ENCODE data around the gene C20orf141.

C20orf141 gene

GRCh38 chr20:2849529-2849928 is 34.7 kb downstream of the C20orf141 start:
- DNase-seq (ENCODE audit: low spot score) = no peak

GRCh38 chr20:2851086-2851485 is 36.3 kb downstream of the C20orf141 start:
- DNase-seq (ENCODE audit: low spot score) = no peak

DNA sequence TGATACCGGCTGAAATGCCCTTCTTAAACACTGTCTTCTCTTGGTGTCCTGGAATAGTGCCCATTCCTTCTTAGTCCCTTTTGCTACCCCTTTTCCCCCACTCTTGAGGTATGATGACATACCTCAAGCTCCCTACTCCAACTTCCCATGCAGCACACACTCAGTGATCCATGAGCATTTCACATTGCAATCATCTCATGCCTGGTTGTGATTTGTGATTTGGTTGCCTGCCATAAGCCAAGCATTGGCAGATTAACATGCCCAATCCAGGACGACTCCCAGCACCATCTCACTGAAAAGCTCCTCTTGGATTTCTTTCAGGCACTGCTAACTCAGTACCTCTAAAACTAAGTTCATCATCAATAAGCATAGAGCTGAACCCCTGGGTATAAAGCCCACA is 43.8 kb downstream of the C20orf141 start:
- DNase-seq (ENCODE audit: low spot score) = no peak

DNA sequence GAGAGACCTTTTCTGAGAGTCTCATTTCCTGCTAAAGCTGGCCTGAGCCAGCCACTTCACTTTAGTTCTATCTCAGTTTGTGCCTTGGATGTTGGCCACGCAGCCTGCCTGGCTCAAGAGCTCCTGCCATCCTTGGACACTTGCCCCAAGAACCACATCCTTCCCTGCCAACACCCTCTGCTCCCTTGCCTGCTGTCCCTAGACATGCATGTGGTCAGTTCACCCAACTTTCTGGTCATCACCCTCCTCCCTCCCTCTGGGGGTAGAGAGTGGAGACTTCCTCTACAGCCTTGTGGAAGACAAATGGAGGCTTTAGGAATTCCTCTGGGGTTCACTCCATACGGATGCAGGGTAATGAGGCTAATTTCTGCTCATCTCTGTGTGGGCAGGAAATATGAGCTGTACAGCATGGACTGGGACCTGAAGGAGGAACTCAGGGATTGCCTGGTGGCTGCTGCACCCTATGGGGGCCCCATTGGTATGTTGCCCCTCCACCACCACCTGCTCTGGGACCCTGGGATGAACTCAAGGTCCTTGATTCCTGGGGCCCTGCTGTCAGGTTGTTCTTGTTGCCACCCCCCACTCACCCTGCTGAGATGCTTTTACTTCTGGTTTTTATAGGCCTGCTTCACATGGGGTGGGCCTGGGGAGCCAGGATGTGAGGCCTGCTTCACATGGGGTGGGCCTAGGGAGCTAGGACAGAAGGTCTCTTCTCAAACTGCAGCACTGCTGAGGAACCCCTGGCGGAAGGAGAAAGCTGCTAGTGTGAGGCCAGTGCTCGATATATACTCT is 44.7 kb downstream of the C20orf141 start:
- no peak for DNase-seq (ENCODE audit: low spot score)

DNA sequence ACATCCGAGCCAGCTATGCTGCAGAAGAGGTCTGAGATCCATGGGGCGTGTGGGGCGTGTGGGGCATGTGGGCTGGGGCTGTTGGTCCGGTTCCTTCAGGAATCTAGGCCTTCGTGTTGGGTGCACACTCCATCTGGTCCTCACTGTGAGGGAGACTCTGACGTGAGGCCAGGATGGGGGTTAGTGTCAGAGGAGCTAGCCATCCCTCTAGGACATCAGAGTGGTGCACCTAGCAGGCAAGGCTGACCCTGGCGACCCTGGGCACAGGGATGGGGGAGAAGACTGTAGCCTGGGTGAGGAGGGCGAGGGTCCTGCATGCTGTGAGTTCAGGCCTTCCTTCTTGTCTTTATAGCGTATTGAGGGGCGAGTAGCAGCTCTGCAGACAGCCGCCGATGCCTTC is 49.8 kb downstream of the C20orf141 start:
- DNase-seq (ENCODE audit: low spot score) = no peak

GRCh38 chr20:2865101-2865500 is 50.3 kb downstream of the C20orf141 start:
- no peak for DNase-seq (ENCODE audit: low spot score)

Measured in COLO829 (cell line).